Activated naive CD4-positive, alpha-beta T cell treated with anti-CD3 and anti-CD28 coated beads, Interleukin-2, amount 10 ng/mL, durations not matched to agents 7 days and 5 days (primary cell): ENCODE results near the gene ACSS1.

Experiments
- CTCF ChIA-PET: fragments of 350-600 bp; sonication (Branson Sonifier 250); formaldehyde crosslinking; loops from one replicate; lab custom pipeline; 2021; ENCODE audit warnings: antibody characterized with exemption; lab: Charles Lee
- DNase-seq: peaks from one replicate; pipeline ENCODE4 v3.0.0-alpha.2; 2020
- H3K27ac Mint-ChIP-seq: one replicate; pipeline ENCODE4 v1.8.0; 2021; ENCODE audit warnings: mild to moderate bottlenecking, moderate library complexity, mixed read lengths
- H3K27me3 Mint-ChIP-seq: one replicate; pipeline ENCODE4 v1.8.0; 2021; ENCODE audit warnings: mild to moderate bottlenecking, mixed read lengths
- H3K36me3 Mint-ChIP-seq: one replicate; pipeline ENCODE4 v1.8.0; 2021; ENCODE audit warnings: mixed read lengths
- H3K4me1 Mint-ChIP-seq: one replicate; pipeline ENCODE4 v1.8.0; 2021; ENCODE audit warnings: mixed read lengths
- H3K4me3 Mint-ChIP-seq: one replicate; pipeline ENCODE4 v1.8.0; 2021; ENCODE audit warnings: mild to moderate bottlenecking, moderate library complexity, mixed read lengths
- H3K9me3 Mint-ChIP-seq: one replicate; pipeline ENCODE4 v1.8.0; 2021; ENCODE audit warnings: mixed read lengths

The ACSS1 gene

DNA sequence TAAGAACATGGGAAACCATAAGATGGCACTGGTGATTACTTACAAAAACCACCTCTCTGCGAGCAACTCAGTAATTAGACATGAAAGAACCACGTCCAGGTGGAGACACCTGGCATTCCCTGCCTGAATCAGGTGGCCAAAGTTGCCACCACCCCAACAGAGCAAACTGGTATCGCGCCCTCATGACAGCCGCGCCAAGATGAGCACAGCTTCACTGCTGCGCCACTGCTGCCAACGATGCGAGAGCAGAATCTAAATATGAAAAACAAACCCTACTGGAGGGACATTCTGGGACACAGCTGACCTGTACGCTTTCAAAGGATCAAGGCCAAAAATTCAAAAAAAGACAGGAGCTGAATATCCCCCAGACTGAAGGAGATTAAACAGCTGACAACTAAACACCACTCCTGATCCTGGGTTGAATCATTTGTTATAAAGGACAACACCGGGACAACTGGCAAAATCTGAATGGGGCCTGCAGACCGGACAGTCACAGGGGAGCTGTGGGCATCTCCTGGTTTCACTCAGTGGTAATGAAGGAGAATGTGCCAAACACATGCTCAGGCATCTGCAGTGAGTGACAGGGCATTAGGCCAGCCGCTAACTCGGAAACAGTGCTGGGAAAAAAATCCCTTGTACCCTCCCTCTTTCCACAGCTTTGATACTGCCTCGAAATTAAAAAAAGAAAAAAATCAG lies 91.5 kb downstream of the ACSS1 start:
- no peaks in the 10 kb centered on the region for H3K27me3 Mint-ChIP-seq
- peaks cover 61% of the 10 kb centered on the region for H3K36me3 Mint-ChIP-seq
- no peak for DNase-seq
- no peak overlapping the region for H3K27ac Mint-ChIP-seq
- CTCF ChIA-PET, result interaction anchor here (1.1 kb wide), 1 partner anchor 24 kb away, joined by 3 read pairs; no protein-coding TSS in a partner anchor
- H3K4me3 Mint-ChIP-seq, result no peak overlapping the region
- H3K4me1 Mint-ChIP-seq, result no peaks in the 10 kb centered on the region
- no peaks in the 10 kb centered on the region for H3K9me3 Mint-ChIP-seq

DNA sequence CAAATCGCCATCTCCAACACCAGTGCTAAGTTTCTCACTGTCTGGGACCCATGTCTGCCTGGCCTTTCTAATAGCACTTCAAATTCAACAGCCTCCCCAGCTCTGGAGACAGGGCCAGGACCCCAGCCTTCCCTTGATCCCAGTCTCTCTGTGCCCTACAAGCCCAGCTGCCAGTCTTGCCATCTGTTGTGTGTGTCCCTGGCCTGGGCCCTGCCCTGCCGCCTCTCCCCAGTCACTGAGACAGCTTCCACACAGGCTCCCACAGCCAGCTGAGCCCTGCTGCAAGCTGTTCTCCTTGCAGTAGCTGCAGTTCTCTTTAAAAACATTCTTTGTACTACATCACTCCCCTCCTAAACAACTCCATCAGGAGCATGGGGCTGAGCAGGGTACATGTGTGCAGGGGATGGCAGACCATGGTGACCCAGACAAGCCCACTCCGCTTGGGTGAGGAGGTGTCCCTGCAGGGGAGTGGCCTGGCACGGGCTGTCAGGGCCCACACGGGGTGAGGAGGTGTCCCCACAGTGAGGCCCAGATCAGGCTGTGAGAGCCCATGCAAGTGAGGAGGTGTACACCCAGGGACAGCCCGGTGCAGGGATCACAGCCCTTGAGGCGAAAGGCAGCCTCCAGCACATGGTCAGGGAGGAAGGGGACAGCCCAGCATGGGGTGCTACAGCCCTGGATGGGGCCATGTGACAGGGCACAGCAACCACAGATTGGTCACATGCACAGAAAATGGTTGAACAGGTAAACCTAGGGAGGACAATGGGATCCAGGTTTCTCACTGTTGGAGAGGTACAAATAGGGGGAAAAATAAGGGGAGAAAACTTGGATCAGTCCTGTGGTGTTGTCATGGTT lies 92.6 kb downstream of the ACSS1 start:
- Mint-ChIP-seq H3K9me3 (no peaks in the 10 kb centered on the region), H3K36me3 (peaks cover 62% of the 10 kb centered on the region), H3K4me3 (no peak overlapping the region), H3K4me1 (peaks cover 2% of the 10 kb centered on the region), H3K27me3 (no peaks in the 10 kb centered on the region), H3K27ac (peak overlapping the region; percentile 43)
- no peak for DNase-seq
- CTCF ChIA-PET, result interaction anchor here (1.1 kb wide), 1 partner anchor 92 kb away, joined by 3 read pairs; no protein-coding TSS in a partner anchor

DNA sequence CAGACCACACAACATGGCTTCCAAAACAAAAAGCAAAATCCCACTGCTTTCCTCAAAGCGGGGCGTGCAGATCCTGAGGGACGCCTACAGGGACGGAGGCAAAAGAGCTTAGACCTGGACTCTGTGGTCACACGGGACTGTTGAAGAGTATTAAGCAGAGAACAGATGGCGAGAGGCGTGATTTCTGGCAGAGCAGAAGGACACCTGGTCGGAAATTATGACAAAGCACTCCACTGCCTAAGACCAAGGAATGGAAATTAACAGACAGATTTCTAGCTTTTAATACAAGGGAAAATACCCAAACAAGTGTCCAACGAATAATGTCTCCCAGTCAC lies 93.5 kb downstream of the ACSS1 start:
- CTCF ChIA-PET, result interaction anchor here (1.1 kb wide), 1 partner anchor 92 kb away, joined by 3 read pairs; no protein-coding TSS in a partner anchor
- peaks cover 60% of the 10 kb centered on the region for H3K36me3 Mint-ChIP-seq
- H3K27ac Mint-ChIP-seq, result peak overlapping the region; percentile 43

GRCh38 chr20:24963672-24964505 lies 94.0 kb downstream of the ACSS1 start:
- no peak for DNase-seq
- CTCF ChIA-PET, result interaction anchor here (1.1 kb wide), 1 partner anchor 93 kb away, joined by 3 read pairs; no protein-coding TSS in a partner anchor
- Mint-ChIP-seq H3K27me3 (no peaks in the 10 kb centered on the region), H3K4me3 (no peak overlapping the region), H3K36me3 (peaks cover 57% of the 10 kb centered on the region), H3K4me1 (peaks cover 2% of the 10 kb centered on the region), H3K27ac (no peak overlapping the region), H3K9me3 (no peaks in the 10 kb centered on the region)

More for the DNA sequence above, 93.5 kb downstream of the ACSS1 start:
- no peak overlapping the region for H3K4me3 Mint-ChIP-seq
- H3K4me1 Mint-ChIP-seq, result peaks cover 2% of the 10 kb centered on the region
- no peaks in the 10 kb centered on the region for H3K9me3 Mint-ChIP-seq
- H3K27me3 Mint-ChIP-seq, result no peaks in the 10 kb centered on the region
- DNase-seq, result no peak

DNA sequence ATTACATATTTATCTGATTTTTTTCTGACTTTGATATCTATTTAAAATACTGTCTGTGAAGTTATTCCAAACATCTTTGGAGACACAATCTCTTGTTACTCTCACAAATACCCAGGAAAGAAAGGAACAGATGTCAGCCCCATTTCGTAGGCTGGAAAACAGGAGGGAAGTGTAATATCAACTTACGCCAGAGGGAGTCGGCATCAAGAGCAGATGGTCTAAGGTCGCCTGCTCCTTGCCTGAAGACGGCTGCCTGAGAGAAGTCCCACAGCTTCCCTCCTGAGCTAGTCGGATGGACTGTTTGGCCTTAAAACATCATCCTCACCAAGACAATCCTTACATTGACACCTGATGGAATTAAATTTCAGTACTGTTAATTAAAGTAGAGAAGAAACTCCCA lies 95.4 kb downstream of the ACSS1 start:
- Mint-ChIP-seq H3K9me3 (no peaks in the 10 kb centered on the region), H3K4me1 (peaks cover 2% of the 10 kb centered on the region), H3K36me3 (peaks cover 53% of the 10 kb centered on the region), H3K27ac (no peak overlapping the region), H3K4me3 (no peak overlapping the region), H3K27me3 (no peaks in the 10 kb centered on the region)
- no peak for DNase-seq
- CTCF ChIA-PET, result interaction anchor here (4.2 kb wide), 1 partner anchor 32 kb away, joined by 18 read pairs; no protein-coding TSS in a partner anchor

- Mint-ChIP-seq H3K27ac (no peak overlapping the region), H3K36me3 (peaks cover 49% of the 10 kb centered on the region), H3K9me3 (no peaks in the 10 kb centered on the region), H3K27me3 (no peaks in the 10 kb centered on the region), H3K4me3 (no peak overlapping the region), H3K4me1 (peaks cover 2% of the 10 kb centered on the region)
- CTCF ChIA-PET, result interaction anchor here (4.2 kb wide), 1 partner anchor 31 kb away, joined by 18 read pairs; no protein-coding TSS in a partner anchor
- DNase-seq, result no peak
Measured at GRCh38 chr20:24962182-24962492, 95.8 kb downstream of the ACSS1 start.

- peaks cover 49% of the 10 kb centered on the region for H3K36me3 Mint-ChIP-seq
Measured at GRCh38 chr20:24961384-24962181, 96.4 kb downstream of the ACSS1 start.

DNA sequence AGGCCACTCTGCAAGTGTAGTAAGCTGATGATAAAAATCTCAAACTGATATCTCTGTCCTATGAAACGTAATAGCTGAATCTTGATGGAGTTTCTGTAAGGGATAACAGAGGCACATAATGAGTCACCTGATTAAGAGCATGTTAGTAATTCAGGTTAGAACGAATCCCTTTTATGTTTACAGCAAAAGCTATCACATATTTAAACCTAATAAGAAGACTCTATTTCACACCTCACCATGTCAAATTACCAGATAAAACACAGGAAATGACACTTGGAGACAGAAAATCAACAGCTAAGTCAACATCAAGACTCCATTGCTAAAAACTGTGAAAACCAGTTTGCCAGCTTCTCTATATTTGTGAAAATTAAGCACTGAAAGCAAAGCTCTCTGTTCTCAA lies 97.1 kb downstream of the ACSS1 start:
- no peaks in the 10 kb centered on the region for H3K9me3 Mint-ChIP-seq
- H3K27me3 Mint-ChIP-seq, result no peaks in the 10 kb centered on the region
- CTCF ChIA-PET, result interaction anchor here (4.2 kb wide), 1 partner anchor 30 kb away, joined by 18 read pairs; no protein-coding TSS in a partner anchor
- H3K4me1 Mint-ChIP-seq, result peaks cover 8% of the 10 kb centered on the region
- no peak for DNase-seq
- peaks cover 46% of the 10 kb centered on the region for H3K36me3 Mint-ChIP-seq
- H3K27ac Mint-ChIP-seq, result peak overlapping the region; percentile 42
- no peak overlapping the region for H3K4me3 Mint-ChIP-seq

More at GRCh38 chr20:24961384-24962181, 96.4 kb downstream of the ACSS1 start:
- no peak for DNase-seq
- Mint-ChIP-seq H3K27me3 (no peaks in the 10 kb centered on the region), H3K9me3 (no peaks in the 10 kb centered on the region), H3K4me3 (no peak overlapping the region), H3K4me1 (peaks cover 2% of the 10 kb centered on the region), H3K27ac (peak overlapping the region; percentile 58)
- CTCF ChIA-PET, result interaction anchor here (4.2 kb wide), 1 partner anchor 31 kb away, joined by 18 read pairs; no protein-coding TSS in a partner anchor

- Mint-ChIP-seq H3K36me3 (peaks cover 47% of the 10 kb centered on the region), H3K27me3 (no peaks in the 10 kb centered on the region), H3K4me1 (peaks cover 13% of the 10 kb centered on the region), H3K9me3 (no peaks in the 10 kb centered on the region), H3K27ac (peak overlapping the region; percentile 42), H3K4me3 (no peak overlapping the region)
- DNase-seq, result no peak
- CTCF ChIA-PET, result interaction anchor here (4.2 kb wide), 1 partner anchor 29 kb away, joined by 18 read pairs; no protein-coding TSS in a partner anchor
Measured at GRCh38 chr20:24960302-24960801, 97.6 kb downstream of the ACSS1 start.

DNA sequence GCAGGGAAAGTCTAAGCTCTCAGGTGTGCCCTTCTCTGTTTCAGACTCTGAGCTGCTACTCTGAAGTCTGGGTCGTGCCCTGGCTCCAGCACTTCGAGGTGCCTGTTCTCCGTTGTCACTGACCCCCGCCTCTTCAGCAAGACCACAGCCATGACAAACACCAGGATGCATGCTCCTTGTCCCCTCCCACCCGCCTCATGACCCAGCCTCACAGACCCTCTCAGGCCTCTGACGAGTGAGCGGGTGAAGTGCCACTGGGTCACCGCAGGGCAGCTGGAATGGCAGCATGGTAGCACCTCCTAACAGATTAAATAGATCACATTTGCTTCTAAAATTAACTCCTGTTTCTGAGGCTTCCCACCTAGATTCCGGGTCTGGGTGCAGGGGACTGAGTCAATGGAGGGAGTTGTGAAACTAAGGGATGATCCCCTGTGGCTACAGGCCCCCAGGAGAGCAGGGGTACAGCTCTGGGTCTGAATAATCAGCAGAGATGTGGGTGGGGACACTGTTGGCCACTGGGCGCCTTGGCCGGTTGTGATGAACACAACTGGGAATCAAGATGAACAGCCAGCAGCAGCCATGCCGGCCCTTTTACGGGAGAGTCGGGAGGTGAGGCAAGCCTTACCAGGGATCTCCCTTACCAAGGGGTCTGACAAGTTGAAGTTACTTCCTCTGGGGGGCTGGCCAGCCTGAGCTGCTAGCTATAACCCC lies 98.2 kb downstream of the ACSS1 start:
- Mint-ChIP-seq H3K27ac (no peak overlapping the region), H3K36me3 (peaks cover 45% of the 10 kb centered on the region), H3K4me3 (no peak overlapping the region), H3K27me3 (no peaks in the 10 kb centered on the region), H3K9me3 (no peaks in the 10 kb centered on the region), H3K4me1 (peaks cover 19% of the 10 kb centered on the region)
- CTCF ChIA-PET, result interaction anchor here (4.2 kb wide), 1 partner anchor 29 kb away, joined by 18 read pairs; no protein-coding TSS in a partner anchor
- no peak for DNase-seq

GRCh38 chr20:24958506-24959385 lies 99.2 kb downstream of the ACSS1 start:
- H3K36me3 Mint-ChIP-seq, result peaks cover 50% of the 10 kb centered on the region
- CTCF ChIA-PET, result interaction anchor here (4.2 kb wide), 1 partner anchor 28 kb away, joined by 18 read pairs; no protein-coding TSS in a partner anchor
- no peak overlapping the region for H3K4me3 Mint-ChIP-seq
- no peaks in the 10 kb centered on the region for H3K27me3 Mint-ChIP-seq
- H3K9me3 Mint-ChIP-seq, result no peaks in the 10 kb centered on the region
- DNase-seq, result no peak
- peak overlapping the region; percentile 24 for H3K27ac Mint-ChIP-seq
- H3K4me1 Mint-ChIP-seq, result peaks cover 28% of the 10 kb centered on the region
